KMS-11 (cell line): ENCODE results near the gene TMEM260.
"Not testable (repeated sequence)": the region's sequence is repeated elsewhere in the genome, so short reads cannot be mapped to it uniquely, and the experiment has no call there.

ENCODE experiments used
- H2AFZ ChIP-seq: fragments of 200-600 bp; sonication (generic); 2 replicates; pipeline ENCODE4 v1.6.1; 2016; ENCODE audit warnings: antibody characterized with exemption, mixed run types, low read depth
- H3K27ac ChIP-seq: fragments of 200-600 bp; sonication (generic); 2 replicates; pipeline ENCODE4 v1.6.1; 2016; ENCODE audit warnings: mild to moderate bottlenecking, mixed run types
- H3K27me3 ChIP-seq: fragments of 200-600 bp; sonication (generic); 2 replicates; pipeline ENCODE4 v1.6.1; 2017; ENCODE audit warnings: mild to moderate bottlenecking, low read depth, mixed run types, moderate library complexity; ENCODE audit not compliant: insufficient read depth
- H3K36me3 ChIP-seq: fragments of 200-600 bp; sonication (generic); 2 replicates; pipeline ENCODE4 v1.6.1; 2017; ENCODE audit warnings: mild to moderate bottlenecking, mixed run types; ENCODE audit not compliant: insufficient read depth
- H3K4me1 ChIP-seq: fragments of 200-600 bp; sonication (generic); 2 replicates; pipeline ENCODE4 v1.6.1; 2016; ENCODE audit warnings: mild to moderate bottlenecking, low read depth, mixed run types; ENCODE audit not compliant: poor library complexity, severe bottlenecking
- H3K4me2 ChIP-seq: fragments of 200-600 bp; sonication (generic); 2 replicates; pipeline ENCODE4 v1.7.0; 2016; ENCODE audit warnings: mild to moderate bottlenecking, mixed run types
- H3K4me3 ChIP-seq: fragments of 200-600 bp; sonication (generic); IDR thresholded peaks from 2 replicates; pipeline ENCODE4 v1.6.1; 2017; ENCODE audit warnings: low read depth, low read length, mixed read lengths; ENCODE audit not compliant: insufficient read depth
- H3K79me2 ChIP-seq: fragments of 200-600 bp; sonication (generic); 2 replicates; pipeline ENCODE4 v1.6.1; 2016; ENCODE audit warnings: low read depth, mixed run types; ENCODE audit not compliant: insufficient read depth
- H3K9ac ChIP-seq: fragments of 200-600 bp; sonication (generic); 2 replicates; pipeline ENCODE4 v1.6.1; 2016; ENCODE audit warnings: mild to moderate bottlenecking, mixed run types
- H4K20me1 ChIP-seq: fragments of 200-600 bp; sonication (generic); 2 replicates; pipeline ENCODE4 v1.6.1; 2016; ENCODE audit warnings: mild to moderate bottlenecking, mixed run types; ENCODE audit not compliant: insufficient read depth
- CTCF ChIP-seq: fragments of 200-600 bp; sonication (generic); conservative IDR thresholded peaks from 2 replicates; pipeline ENCODE4 v1.6.1; 2017; ENCODE audit warnings: low read depth, mild to moderate bottlenecking, antibody characterized with exemption, low read length, moderate library complexity, mixed read lengths

Gene TMEM260

GRCh38 chr14:56686416-56686815 is 106.8 kb downstream of the TMEM260 start:
- no peak overlapping the region for H3K9ac ChIP-seq
- no peak overlapping the region for H2AFZ ChIP-seq
- no peaks in the 10 kb centered on the region for H3K4me1 ChIP-seq
- H3K4me3 ChIP-seq: no peak overlapping the region
- no peaks in the 10 kb centered on the region for H3K36me3 ChIP-seq
- TF ChIP-seq CTCF: no peak
- H3K4me2 ChIP-seq: no peak overlapping the region
- no peaks in the 10 kb centered on the region for H3K27me3 ChIP-seq
- no peaks in the 10 kb centered on the region for H3K79me2 ChIP-seq
- no peaks in the 10 kb centered on the region for H4K20me1 ChIP-seq
- H3K27ac ChIP-seq: no peak overlapping the region

GRCh38 chr14:56687123-56687522 is 107.5 kb downstream of the TMEM260 start:
- no peaks in the 10 kb centered on the region for H3K4me1 ChIP-seq
- H3K27me3 ChIP-seq: no peaks in the 10 kb centered on the region
- no peak overlapping the region for H3K4me2 ChIP-seq
- H3K4me3 ChIP-seq: no peak overlapping the region
- H3K9ac ChIP-seq: no peak overlapping the region
- no peaks in the 10 kb centered on the region for H3K36me3 ChIP-seq
- no peak for TF ChIP-seq CTCF
- no peak overlapping the region for H3K27ac ChIP-seq
- no peaks in the 10 kb centered on the region for H3K79me2 ChIP-seq
- no peak overlapping the region for H2AFZ ChIP-seq
- H4K20me1 ChIP-seq: no peaks in the 10 kb centered on the region

GRCh38 chr14:56694609-56695008 is 115.0 kb downstream of the TMEM260 start:
- TF ChIP-seq CTCF: no peak
- no peak overlapping the region for H3K27ac ChIP-seq

GRCh38 chr14:56695216-56695615 is 115.6 kb downstream of the TMEM260 start:
- not testable (repeated sequence) for H3K27ac ChIP-seq, H3K9ac ChIP-seq, H4K20me1 ChIP-seq

More at GRCh38 chr14:56694609-56695008, 115.0 kb downstream of the TMEM260 start:
- H3K27me3 ChIP-seq: no peaks in the 10 kb centered on the region
- no peaks in the 10 kb centered on the region for H4K20me1 ChIP-seq
- no peak overlapping the region for H2AFZ ChIP-seq
- no peaks in the 10 kb centered on the region for H3K4me1 ChIP-seq
- no peak overlapping the region for H3K4me2 ChIP-seq
- no peaks in the 10 kb centered on the region for H3K36me3 ChIP-seq
- no peaks in the 10 kb centered on the region for H3K79me2 ChIP-seq
- no peak overlapping the region for H3K9ac ChIP-seq
- H3K4me3 ChIP-seq: no peak overlapping the region

More at GRCh38 chr14:56695216-56695615, 115.6 kb downstream of the TMEM260 start:
- not testable (repeated sequence) for H3K4me1 ChIP-seq, H3K4me3 ChIP-seq, H3K79me2 ChIP-seq, H3K4me2 ChIP-seq, H2AFZ ChIP-seq, H3K27me3 ChIP-seq, H3K36me3 ChIP-seq
